Stomach (tissue), 9 donors: ENCODE data around the gene DENND4A. TPM values are rescaled to one million over a fixed set of nuclear protein-coding genes. Genes with fewer than 3 reads are reported as not detected.
A peak's percentile ranks its signal among the peaks of the same experiment; 100 is the strongest.
"Not testable (repeated sequence)": the region's sequence is repeated elsewhere in the genome, so short reads cannot be mapped to it uniquely, and the experiment has no call there.

Experiments used
- DNase-seq, 2 donors: peaks; one replicate each; pipeline versions ENCODE4 v3.0.0 to v3.0.0-alpha.2; 2013 to 2019
- H3K27ac ChIP-seq, 5 donors: fragments of 200-600 bp in 4 of 5; sonication (generic) in 4 of 5; one replicate each; pipeline ENCODE4 v1.5.1; 2013 to 2019; ENCODE audit warnings: mild to moderate bottlenecking in 1 of 5, moderate library complexity in 1 of 5
- H3K27me3 ChIP-seq, 3 donors: fragments of 200-600 bp; sonication (generic); one replicate each; pipeline ENCODE4 v1.5.1; 2017 to 2019; ENCODE audit warnings: mixed run types in 1 of 3
- H3K36me3 ChIP-seq, 4 donors: fragments of 200-600 bp; sonication (generic); 1 replicate in 3 of 4; 2 replicates in 1 of 4; pipeline ENCODE4 v1.5.1; 2016 to 2019
- H3K4me1 ChIP-seq, 4 donors: fragments of 200-600 bp; sonication (generic); one replicate each; pipeline ENCODE4 v1.5.1; 2016 to 2019
- H3K4me3 ChIP-seq, 4 donors: fragments of 200-600 bp; sonication (generic) in 3 of 4; one replicate each; pipeline ENCODE4 v1.5.1; 2016 to 2019; ENCODE audit warnings: mild to moderate bottlenecking in 1 of 4
- H3K9me3 ChIP-seq, 4 donors: fragments of 200-600 bp; sonication (generic); one replicate each; pipeline ENCODE4 v1.5.1; 2016 to 2019
- CTCF ChIP-seq, 7 experiments: fragments of 450-650 bp in 4 of 7; fragments of 200-600 bp in 3 of 7; sonication (generic) in 3 of 7; IDR thresholded peaks; one replicate each; pipeline ENCODE4 v1.5.1; 2016 to 2019; ENCODE audit warnings: antibody characterized with exemption in 7 of 7, control low read depth in 2 of 7, mild to moderate bottlenecking in 1 of 7
- EP300 ChIP-seq: sonication (generic); formaldehyde crosslinking; IDR thresholded peaks from one replicate; pipeline ENCODE4 v1.6.1; 2017; ENCODE audit warnings: antibody characterized with exemption
- POLR2A ChIP-seq, 4 donors: fragments of 450-650 bp; IDR thresholded peaks; one replicate each; pipeline ENCODE4 v1.6.1; 2016; ENCODE audit warnings: antibody characterized with exemption in 4 of 4, control low read depth in 2 of 4, mild to moderate bottlenecking in 1 of 4, moderate library complexity in 1 of 4
- POLR2AphosphoS5 ChIP-seq, 3 donors: sonication (generic); formaldehyde crosslinking; IDR thresholded peaks; one replicate each; pipeline ENCODE4 v1.6.1; 2016; ENCODE audit warnings: antibody characterized with exemption in 3 of 3
- WGBS, 5 donors: extraction: QIAGEN DNeasy Blood & Tissue Kit in 3 of 5; methylation state at CpG; one replicate each; pipeline versions ENCODE4 v1.1.5 to v1.1.7; 2013 to 2018; 5-methylcytosine and 5-hydroxymethylcytosine counted together
- intact Hi-C: fragments of 100-400 bp; cut with DNase I; formaldehyde crosslinking; loops from one replicate; pipeline ENCODE4 v1.15.1; 2023; ENCODE audit warnings: low total_unique reads
- polyA plus RNA-seq, 3 donors: library from polyadenylated mRNA; stranded (reverse); fragments of 200-250 nt; gene quantifications; one replicate each; pipeline ENCODE4 v1.2.3, GENCODE V29; 2013
- total RNA-seq, 5 donors: library from RNA; depleted of rRNA; stranded (reverse); fragments of >200 nt; gene quantifications; one replicate each; pipeline versions ENCODE4 v1.1.0 to v1.2.3, GENCODE V29; 2014 to 2016
- donor health status: healthy with polysubstance abuse.
- donor health status: Bipolar disorder and iron deficiency.
- donor health status: healthy.

DENND4A gene
- total and polyA plus RNA-seq, 8 donors = 5.0 to 60.6 (median 24.2) TPM

- WGBS, 5 donors = 61 to 70% (median 64%) methylated on average over 5 of the region's 5 CpGs
- intact Hi-C loops = no loop called here
- Histone ChIP-seq H3K36me3 (peaks cover 0 to 6% (median 0%) of the 10 kb centered on the region in 4 donors), H3K4me1 (no peaks in the 10 kb centered on the region), H3K9me3 (no peaks in the 10 kb centered on the region), H3K4me3 (no peak overlapping the region), H3K27me3 (no peaks in the 10 kb centered on the region), H3K27ac (no peak overlapping the region)
- TF ChIP-seq EP300 (no peak), POLR2AphosphoS5 (IDR thresholded peaks at IDR 0.05) (no peak), POLR2A (IDR thresholded peaks at IDR 0.05) (no peak), CTCF (IDR thresholded peaks at IDR 0.05) (no peak)
- no peak for DNase-seq
Measured at GRCh38 chr15:65618560-65619109, 173.5 kb downstream of the DENND4A start.

- H3K36me3 ChIP-seq, H3K4me3 ChIP-seq, H3K27ac ChIP-seq, intact Hi-C loops, H3K9me3 ChIP-seq, H3K27me3 ChIP-seq, DNase-seq: not testable (repeated sequence)
- WGBS, 5 donors = 86 to 100% (median 96%) methylated on average over 1 of the region's 1 CpG
- peaks cover 8 to 19% (median 12%) of the 10 kb centered on the region in 4 donors for H3K4me1 ChIP-seq
Measured at GRCh38 chr15:65615887-65616286, 176.2 kb downstream of the DENND4A start.

GRCh38 chr15:65612949-65613744 lies 178.9 kb downstream of the DENND4A start:
- Histone ChIP-seq H3K36me3 (no peaks in the 10 kb centered on the region), H3K9me3 (no peaks in the 10 kb centered on the region), H3K27ac (peak overlapping the region in 2 of 5 donors; percentile 92 to 95), H3K4me3 (no peak overlapping the region), H3K4me1 (peaks cover 14 to 40% (median 33%) of the 10 kb centered on the region in 4 donors), H3K27me3 (no peaks in the 10 kb centered on the region)
- TF ChIP-seq POLR2A (IDR thresholded peaks at IDR 0.05) (no peak), POLR2AphosphoS5 (IDR thresholded peaks at IDR 0.05) (no peak), CTCF (IDR thresholded peaks at IDR 0.05) (no peak), EP300 (no peak)
- DNase-seq = no peak
- WGBS, 5 donors = 77 to 85% (median 79%) methylated on average over 6 of the region's 6 CpGs
- intact Hi-C loops = no loop called here

- WGBS, 5 donors = 34 to 73% (median 59%) methylated on average over 2 of the region's 2 CpGs
- intact Hi-C loops = no loop called here
- Histone ChIP-seq H3K9me3 (no peaks in the 10 kb centered on the region), H3K27ac (peak overlapping the region in 2 of 5 donors; percentile 92 to 95), H3K27me3 (no peaks in the 10 kb centered on the region), H3K4me3 (no peak overlapping the region), H3K36me3 (no peaks in the 10 kb centered on the region), H3K4me1 (peaks cover 14 to 46% (median 33%) of the 10 kb centered on the region in 4 donors)
- TF ChIP-seq EP300 (no peak), CTCF (IDR thresholded peaks at IDR 0.05) (no peak), POLR2A (IDR thresholded peaks at IDR 0.05) (no peak), POLR2AphosphoS5 (IDR thresholded peaks at IDR 0.05) (no peak)
- DNase-seq = no peak
Measured at GRCh38 chr15:65612616-65612946, 179.5 kb downstream of the DENND4A start.
